HG03378 (cell line): ENCODE results near the gene MOB3C.

Source experiments
- ATAC-seq: cut with Tn5 transposase; IDR thresholded peaks from one replicate; pipeline ENCODE4 v1.9.1; 2021; ENCODE audit warnings: mild to moderate bottlenecking, moderate library complexity; ENCODE audit not compliant: unreplicated experiment

MOB3C gene

DNA sequence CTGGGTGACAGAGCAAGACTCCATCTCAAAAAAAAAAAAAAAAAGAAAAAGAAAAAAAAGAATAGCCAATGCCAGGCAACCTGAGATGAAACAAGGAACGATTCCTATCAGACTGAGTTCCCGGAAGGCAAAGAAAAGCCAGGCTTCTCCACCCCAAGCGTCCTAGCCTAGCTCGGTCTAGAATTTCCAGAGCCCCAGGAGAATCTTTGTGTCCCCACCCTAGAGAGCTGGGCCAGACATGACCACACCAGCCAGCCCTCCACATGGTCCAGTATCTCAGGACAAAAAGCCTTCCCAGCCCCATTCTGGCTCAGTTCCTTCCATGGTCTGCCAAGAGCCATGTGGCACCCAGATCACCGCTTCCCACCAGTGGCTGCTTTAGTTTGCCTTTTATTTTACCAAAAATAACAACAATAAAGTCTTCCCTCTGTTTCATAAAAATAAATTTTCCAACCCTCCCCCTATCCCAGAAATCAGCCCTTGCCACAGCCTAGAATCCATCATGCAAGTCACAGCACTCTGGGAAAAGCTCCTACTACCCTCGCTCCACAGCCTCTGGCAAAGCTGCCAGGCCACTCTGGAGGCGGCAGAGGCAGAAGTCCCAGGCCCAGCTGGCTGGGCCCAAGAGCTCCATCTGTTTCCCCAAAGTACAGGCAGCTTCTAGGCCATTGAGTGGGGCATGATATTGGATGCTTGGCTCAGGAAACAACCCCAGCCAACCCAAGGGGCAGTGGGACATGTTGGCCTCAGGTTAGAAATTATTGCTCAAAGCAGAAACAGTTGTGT is 9.1 kb downstream of the MOB3C start:
- ATAC-seq = no peak

DNA sequence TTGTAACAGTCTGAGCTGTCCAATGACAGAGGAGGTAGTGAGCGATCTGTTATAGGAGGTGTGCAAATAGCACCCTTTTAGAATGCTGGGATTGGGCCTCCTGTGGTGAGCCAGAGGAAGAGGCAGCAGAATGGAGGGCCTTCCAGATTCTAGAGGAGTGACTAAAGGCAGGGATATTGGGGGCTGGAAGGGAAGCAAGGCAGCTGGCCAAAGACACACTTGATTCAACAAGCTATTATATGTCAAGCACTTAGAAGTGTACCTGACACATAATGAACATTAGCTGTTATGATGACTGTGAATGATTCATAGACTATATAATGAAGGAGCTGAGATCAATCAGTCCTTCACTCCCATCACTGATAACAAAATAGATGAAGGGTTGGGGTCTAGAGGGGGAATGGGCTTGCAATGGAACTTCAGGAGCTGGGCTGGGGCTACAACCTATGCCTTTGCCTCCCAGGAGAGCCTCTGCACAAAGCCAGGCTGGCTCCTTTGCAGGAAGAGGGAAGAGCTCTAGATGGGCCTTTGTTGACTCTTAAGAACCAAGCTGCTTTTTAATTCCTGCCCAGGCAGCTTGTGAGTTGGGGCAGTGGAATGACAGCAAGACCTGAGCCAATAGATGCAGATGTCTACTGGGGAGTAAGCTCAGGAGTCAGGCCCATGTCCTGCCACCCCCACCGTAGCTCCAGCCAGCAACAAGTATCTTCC is 10.2 kb downstream of the MOB3C start:
- no peak for ATAC-seq

- ATAC-seq = no peak
These were observed 11.4 kb downstream of the MOB3C start for GRCh38 chr1:46605232-46605631.

DNA sequence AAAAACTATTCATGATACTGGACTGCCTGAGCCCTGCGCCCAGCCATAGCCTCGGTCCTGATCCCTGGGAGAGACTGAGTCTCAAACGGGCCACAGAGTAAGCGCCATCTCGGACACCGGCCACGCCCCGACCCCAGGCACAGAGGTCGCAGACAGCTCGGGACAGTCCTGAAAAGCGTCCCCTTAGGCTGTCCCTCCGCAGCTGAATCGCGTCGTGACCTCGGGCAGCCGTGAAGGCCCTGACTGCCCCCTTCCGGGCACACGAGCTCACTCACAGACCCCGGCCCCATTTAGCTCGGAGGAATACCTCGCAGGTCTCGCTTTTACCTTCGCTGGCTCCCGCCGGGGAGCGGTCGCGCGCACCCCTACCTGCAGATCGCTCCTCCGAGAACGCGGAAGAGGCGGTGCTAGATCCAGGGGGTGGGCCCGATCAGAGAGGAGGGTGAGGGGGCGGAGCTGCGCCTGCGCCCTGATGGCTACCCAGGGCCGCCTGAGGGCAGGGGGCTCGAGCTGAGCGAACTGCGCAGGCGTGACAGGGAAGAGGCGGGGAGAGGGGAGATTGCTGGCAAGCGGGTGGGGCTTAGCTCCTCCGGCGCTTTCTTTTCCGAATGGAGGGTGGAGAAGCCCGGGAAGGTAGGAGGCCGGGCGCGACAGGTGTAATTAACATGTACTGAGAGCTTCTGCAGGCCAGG is 12.6 kb downstream of the MOB3C start, which contains the start of gene MKNK1:
MKNK1 (minus strand) TSS at position 411 of the 692 bp plus-strand sequence. CDS start 20,941 bp downstream, outside the sequence.
- peak; percentile 88 for ATAC-seq

- ATAC-seq = no peak
These were observed 13.1 kb downstream of the MOB3C start for GRCh38 chr1:46603481-46603857.

DNA sequence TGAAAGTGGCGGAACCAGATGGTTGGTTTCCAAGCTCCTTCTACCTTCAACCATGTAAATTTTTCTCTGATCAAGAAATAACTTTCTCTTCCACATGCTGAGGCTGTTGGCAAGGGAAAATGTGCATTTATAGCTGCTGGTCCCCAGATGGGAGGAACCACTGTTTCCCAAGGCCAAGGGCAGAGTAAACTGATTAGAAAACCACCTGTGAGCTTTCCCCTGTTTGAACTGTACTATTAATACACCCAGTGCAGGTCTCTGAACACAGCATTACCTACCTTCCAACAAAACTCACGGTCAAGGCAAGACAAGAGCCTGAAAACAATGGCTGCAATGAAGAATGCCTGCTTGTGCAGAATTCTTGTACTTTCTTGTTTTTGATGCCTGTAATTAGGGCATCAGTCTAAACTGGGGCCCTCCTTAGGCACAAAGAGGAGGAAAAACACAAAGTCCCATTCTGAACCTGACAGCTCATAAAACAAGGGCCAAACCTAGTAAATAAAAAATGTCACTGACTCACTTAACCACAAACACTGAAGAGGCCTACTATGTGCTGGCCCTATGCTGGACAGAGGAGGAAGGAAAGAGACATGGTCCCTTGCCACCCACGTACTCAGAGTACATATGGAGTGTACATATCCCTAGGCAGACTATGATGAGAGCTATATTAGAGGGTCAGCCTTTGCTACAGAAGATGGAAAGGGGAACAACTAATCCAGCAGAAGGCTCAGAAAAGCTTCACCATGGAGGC is 15.2 kb downstream of the MOB3C start:
- no peak for ATAC-seq

DNA sequence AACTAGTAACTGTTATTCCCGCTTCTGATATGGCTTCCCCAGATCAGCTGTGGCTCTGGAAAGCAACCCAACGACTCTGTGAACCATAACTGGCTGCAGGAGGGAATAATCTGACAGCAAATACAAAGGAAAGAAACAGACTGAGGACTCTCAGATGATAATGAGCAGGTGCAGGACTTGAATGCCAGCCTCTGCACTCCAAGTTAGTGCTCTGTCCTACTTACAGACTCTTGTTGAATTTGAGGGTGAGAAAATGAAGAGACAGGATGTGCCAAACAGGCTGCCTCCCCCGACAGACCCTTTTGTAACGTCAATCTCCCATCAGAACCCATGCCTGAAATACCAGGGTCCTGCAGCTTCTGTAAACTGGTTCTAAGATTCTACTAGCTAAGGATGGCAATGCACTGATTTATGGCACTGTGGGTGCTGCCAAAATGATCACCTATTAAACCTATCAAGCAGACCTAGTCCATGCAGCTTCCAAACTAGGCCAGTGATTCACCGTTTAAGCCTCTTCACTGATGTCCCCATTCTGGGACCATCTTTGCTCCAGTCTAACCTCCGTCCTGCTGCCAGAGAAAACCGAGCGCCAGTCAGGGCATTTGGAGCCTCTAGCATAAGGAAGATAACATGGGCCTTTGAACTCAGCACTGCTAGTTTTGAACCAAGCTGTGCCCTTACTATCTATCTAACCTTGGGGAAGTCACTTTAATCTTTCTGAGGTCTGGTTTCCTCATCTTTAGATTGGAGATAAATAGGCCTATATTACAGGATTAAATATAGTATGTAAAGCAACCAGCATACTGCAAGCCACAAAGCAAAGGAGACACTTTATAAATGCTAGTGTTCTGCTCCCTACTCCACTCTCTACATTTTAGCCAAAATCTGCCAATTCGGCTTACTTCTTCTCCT is 17.3 kb downstream of the MOB3C start:
- ATAC-seq = no peak

GRCh38 chr1:46596846-46597245 is 19.8 kb downstream of the MOB3C start:
- no peak for ATAC-seq

DNA sequence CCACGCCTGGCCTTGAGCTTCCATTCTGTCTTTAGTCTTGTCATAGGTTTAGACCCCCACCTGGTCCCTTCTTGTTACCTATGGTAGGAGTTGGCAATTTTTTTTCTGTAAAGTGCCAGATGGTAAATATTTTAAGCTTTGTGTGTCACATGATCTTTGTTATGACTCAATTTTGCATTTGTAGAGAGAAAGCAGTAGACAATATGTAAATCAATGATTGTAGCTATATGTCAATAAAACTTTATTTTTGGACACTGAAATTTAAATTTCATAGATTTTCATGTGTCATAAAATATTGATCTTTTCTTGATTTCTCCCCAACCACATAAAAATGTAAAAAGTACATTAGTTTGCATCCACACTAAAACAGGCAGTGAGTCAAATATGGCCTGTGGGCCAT is 20.6 kb downstream of the MOB3C start:
- ATAC-seq = no peak

- no peak for ATAC-seq
These were observed 21.5 kb downstream of the MOB3C start for GRCh38 chr1:46595127-46595526.

DNA sequence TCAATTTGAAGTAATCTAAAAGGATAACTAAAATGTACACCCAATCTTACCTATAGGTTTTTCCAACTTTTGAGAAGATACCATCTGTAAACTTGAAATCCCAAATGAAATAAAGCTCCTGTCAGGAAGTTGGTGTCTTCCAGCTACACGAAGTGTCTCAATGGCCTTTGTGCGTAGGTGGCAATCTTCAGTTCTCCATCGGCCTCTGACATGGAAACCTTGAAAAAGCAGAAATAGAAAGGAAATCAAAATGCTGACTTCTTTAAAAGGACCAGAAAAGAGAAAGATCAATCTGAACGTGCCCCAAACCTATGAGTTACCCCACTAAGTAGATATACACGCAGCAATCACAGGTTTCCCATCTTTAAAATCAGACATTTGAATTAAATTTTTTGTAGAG is 22.5 kb downstream of the MOB3C start:
- ATAC-seq = no peak

- ATAC-seq = no peak
These were observed 23.8 kb downstream of the MOB3C start for GRCh38 chr1:46592823-46593222.

DNA sequence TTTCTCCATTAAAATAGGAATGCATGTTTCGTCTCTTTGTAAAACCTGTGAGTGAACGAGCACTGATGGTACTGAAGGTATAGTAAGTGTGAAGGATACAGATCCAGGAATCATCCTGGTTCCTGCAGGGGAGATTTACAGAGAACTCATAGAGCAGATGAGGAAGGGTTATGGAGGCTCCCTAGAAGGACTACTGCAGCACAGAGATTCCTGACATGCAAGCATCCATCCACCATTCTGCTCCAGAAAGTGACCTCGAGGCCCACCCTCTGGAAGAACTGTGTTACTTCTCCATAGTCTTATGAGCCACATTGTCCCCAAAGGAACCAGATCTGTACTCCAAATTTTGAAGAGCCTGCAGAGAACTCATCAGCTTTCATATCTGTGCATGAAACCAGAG is 27.1 kb downstream of the MOB3C start:
- ATAC-seq = no peak

DNA sequence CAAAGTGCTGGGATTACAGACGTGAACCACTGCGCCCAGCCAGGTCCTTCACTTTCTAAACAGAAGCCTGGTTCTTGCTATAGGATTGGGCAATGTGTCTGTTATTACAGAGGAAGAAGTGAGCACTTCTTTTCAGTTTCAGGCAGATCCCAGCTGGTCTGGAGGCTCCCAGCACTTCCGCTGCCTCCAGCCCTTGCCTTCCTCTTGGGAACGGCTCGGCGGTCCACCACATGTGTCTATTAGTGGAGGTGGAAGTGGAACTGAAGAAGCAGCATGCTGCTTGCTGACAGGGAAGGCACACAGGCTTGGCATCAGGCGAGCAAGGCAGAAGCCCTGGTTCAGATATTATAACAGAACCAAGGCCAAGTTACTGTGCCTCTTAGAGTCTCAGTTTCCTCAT is 29.5 kb downstream of the MOB3C start:
- no peak for ATAC-seq

DNA sequence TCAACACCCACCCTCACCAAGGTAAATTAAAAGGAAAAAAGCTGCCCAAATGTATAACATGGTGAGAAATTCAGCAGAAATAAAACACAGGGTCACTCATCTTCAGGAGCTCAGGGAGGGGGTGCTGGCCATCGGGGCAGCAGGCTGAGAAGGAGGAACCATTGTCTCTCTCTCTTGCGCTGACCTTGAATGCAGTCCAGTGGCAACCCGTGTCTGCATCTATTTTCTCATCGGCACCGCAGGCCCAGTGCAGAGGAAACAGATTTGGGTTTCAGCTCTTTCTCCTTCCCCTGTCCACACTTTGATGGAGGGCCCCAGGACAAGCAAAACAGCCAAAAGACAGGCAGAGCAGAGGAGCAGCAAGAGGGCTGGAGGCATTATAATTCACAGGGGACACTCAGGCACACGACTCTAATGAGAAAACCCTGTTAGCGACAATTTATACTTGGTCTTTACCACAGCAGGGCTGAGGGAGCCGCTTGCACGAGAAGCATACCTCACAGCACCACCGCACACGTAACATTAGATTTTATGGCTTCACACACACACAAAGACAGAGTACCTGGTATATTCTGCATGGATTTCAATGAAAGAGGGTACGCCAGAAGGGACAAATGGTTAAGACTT is 31.2 kb downstream of the MOB3C start:
- ATAC-seq = no peak

DNA sequence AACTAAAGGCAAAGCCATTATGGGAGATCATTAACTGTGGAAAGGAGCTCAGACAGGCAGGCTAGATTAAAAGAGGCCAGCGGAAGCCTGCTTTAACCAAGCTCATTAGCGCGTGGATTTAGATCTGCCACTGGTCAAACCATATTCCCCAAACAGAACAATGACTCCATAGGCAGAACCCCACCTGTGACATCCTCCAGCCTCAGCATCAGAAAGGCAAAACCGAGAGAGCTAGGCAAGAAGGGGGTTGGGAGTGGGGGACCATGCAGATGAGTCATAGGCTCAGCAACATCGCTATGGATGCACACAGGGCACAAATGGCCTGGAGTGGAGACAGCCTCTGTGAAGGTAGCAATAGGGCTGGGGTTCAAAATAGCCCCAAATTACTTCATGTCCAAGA is 33.1 kb downstream of the MOB3C start:
- ATAC-seq = no peak

- ATAC-seq = no peak
These were observed 33.6 kb downstream of the MOB3C start for GRCh38 chr1:46582972-46583371.

DNA sequence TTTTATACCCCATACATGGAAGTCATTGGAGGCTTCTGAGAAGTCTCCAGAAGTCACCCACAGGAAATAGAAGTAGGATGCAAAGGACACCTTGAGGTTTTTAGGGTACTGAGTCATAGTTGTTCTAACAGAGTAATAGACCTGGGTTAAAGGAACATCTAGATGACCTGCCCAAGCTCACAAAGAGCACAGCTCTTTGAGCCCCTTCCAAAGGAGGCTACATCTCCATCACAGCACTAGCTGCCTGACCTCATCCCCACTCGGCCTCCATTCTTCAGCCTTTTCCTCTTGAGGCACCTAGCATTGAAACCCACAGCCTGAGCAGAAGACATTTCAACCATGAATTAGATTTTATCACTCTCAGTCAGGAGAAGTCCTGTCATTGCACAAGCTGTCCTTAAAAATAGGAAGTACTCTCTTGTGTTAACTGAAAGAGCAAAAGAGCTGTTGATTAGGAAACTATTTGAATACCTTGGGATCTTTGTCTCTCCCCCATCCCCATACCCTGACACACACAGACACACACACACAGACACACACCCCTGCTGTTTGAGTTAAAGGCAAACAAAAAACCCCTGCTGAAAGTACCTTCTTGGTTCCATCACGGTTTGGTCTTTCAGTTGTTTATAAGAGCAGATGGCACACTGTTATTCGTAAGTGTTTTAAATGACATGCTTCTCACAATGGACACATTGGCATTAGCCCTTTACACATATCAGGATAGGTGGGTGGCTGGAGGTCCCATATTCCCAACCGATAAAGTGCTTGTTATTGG is 34.7 kb downstream of the MOB3C start:
- ATAC-seq = no peak
